Spleen (tissue), 7 donors: ENCODE results near the gene RFTN1.
A peak's percentile ranks its signal among the peaks of the same experiment; 100 is the strongest.

Source experiments
- POLR2A ChIP-seq, 3 donors: fragments of 450-650 bp; IDR thresholded peaks; one replicate each; pipeline ENCODE4 v1.5.1; 2017; ENCODE audit warnings: antibody characterized with exemption in 3 of 3, mild to moderate bottlenecking in 1 of 3
- POLR2AphosphoS5 ChIP-seq, 3 donors: sonication (generic); formaldehyde crosslinking; IDR thresholded peaks; one replicate each; pipeline ENCODE4 v1.5.1; 2017; ENCODE audit warnings: antibody characterized with exemption in 3 of 3
- TF ChIP-seq, protein P1 (sequence below), 11 experiments: fragments of 200-600 bp in 7 of 11; fragments of 450-650 bp in 4 of 11; sonication (generic) in 4 of 11; IDR thresholded peaks in 8 of 11; conservative IDR thresholded peaks in 3 of 11; 1 replicate in 7 of 11; 2 replicates in 4 of 11; pipeline versions ENCODE4 v1.4.0 to v1.8.0; 2016 to 2021; ENCODE audit warnings: antibody characterized with exemption in 11 of 11, inconsistent platforms in 4 of 11, mild to moderate bottlenecking in 1 of 11
- donor health status: DM: no; HTN: no; CAD: no; lungs with moderate emphysema.
- donor health status: DM: no; HTN: no; CAD: no.
- donor health status: DM: no; HTN: no; CAD: no.

DNA sequence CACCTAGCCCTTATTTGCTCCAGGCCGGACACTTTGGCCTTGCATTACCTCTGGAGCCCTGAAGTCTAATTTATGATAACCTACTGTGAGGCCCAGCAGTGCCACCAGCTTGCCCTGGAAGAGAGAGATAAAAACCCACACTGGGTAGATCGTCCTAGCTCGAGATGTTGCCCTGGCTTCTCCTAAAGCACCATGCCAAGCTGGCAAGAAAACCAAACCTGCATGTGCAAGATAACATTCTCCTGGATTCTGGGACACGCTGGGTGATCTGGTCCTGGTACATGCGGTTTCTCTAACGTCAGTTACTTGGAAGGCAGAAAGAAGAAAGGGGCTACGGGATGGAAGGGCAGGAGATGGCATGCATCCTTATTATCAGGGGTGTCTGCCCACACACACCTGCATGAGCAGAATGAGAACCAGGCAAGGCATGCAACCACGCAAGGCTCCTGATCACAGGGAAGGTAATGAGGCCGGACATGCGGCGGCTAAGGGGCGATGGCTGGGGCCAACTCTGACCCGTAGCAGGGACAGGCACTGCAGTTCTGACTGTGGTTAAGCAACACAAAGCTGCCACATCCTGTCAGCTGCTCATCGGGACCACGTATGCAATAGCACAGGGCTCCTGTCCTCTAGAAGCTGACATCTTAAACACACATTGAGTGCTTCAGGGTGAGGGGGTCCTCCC, 175.5 kb downstream of the RFTN1 start:
- TF ChIP-seq, protein P1, sequence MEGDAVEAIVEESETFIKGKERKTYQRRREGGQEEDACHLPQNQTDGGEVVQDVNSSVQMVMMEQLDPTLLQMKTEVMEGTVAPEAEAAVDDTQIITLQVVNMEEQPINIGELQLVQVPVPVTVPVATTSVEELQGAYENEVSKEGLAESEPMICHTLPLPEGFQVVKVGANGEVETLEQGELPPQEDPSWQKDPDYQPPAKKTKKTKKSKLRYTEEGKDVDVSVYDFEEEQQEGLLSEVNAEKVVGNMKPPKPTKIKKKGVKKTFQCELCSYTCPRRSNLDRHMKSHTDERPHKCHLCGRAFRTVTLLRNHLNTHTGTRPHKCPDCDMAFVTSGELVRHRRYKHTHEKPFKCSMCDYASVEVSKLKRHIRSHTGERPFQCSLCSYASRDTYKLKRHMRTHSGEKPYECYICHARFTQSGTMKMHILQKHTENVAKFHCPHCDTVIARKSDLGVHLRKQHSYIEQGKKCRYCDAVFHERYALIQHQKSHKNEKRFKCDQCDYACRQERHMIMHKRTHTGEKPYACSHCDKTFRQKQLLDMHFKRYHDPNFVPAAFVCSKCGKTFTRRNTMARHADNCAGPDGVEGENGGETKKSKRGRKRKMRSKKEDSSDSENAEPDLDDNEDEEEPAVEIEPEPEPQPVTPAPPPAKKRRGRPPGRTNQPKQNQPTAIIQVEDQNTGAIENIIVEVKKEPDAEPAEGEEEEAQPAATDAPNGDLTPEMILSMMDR (IDR thresholded peaks at IDR 0.05 in 8 of 11, conservative IDR thresholded peaks at IDR 0.05 in 3 of 11) = no peak
- peak; percentile 59 to 69 (median 59) for TF ChIP-seq POLR2AphosphoS5 (IDR thresholded peaks at IDR 0.05)
- no peak for TF ChIP-seq POLR2A (IDR thresholded peaks at IDR 0.05)
